ENCODE measurements around the gene RANBP1.
A peak's percentile ranks its signal among the peaks of the same experiment; 100 is the strongest.

The RANBP1 gene

DNA sequence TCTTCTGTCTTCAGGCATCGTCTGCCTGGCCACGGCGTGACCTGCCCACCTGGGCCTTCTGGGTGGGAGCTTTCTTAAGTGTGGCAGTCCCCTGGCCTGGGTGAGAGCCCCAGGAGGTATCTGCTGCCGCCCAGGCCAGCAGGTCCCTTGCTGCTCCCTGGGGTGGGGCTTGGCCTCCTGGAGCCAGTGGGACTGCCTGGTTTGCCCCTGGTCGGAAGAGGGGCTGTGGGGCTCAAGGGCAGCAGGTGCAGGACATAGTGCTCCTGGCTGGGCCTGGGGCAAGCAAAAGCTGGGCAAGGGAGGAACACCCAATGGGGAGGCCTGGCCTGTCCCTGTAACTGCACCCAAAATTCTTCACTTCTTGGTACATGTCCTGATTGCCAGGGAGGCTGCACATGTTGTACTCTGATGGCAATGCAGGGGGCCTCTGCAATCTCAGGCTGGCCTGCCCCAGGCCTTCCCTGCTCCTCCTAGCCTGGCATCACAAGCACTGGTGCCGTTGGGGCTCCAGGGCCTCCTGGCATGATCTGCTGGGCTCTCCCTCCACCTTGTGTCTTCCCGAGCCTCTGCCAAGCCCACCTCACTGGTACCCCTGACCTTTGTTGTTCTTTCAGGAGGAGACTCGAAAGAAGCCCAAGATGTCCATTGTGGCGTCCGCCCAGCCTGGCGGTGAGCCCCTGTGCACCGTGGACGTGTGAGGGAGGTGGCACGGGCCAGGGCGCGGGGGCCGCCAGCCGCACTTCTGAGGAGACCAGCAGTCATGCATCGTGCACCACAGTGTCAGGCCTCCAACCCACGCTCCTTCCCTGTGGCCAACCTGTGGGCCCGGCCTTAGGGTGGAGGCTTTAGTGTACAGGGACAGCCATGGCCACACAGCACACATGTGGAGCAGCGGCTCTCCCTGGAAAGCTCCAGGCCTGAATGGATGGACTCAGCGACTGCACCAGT lies 6.2 kb upstream of the RANBP1 start:
- TF ChIP-seq CTCF (IDR thresholded peaks at IDR 0.05; ENCODE audit: insufficient read depth, low read length, missing control alignments), result no peak
- DNase-seq (ENCODE audit: low read depth, low spot score), result no peak
- ChIA-PET CTCF (interaction anchor here (0.9 to 1.1 kb wide), 3 partner anchors 8 to 26 kb away, joined by 3 to 7 read pairs (median 3); no protein-coding TSS in a partner anchor), POLR2A (interaction anchor here (1.4 kb wide), 1 partner anchor 30 kb away, joined by 3 read pairs; the partner anchor contains the start of gene DGCR8)
- no peak overlapping the region for H3K4me3 ChIP-seq (ENCODE audit: low read depth, low read length)

DNA sequence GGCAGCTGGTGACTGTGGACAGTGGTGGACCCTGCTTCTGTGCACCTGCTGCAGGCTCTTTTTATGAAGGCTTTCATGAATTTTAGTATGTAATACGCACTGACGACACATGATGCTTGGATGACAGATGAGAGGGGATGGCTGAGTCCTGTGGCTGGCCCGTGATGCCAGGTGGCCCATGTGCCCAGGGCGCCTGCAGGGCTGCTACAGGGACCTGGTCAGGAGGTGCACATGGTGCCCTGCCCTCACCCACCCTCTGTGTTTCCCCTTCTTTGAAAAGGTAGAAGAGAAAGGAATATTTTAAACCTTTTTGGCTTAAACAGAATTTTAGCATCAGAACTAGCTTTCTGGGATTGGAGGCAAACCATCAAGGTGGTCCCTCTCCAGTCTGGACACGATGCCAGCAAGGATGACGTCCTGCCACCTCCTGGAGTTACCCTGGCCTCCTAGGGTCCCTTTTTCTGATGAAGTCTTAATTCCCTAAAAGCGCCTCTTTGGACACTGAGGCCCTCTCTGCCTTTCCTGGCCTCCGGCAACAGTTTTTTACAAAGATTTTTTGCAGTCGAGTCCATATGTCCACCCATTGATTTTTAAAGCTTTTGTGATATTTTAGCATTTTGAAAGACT lies 5.4 kb upstream of the RANBP1 start:
- TF ChIP-seq CTCF (IDR thresholded peaks at IDR 0.05; ENCODE audit: insufficient read depth, low read length, missing control alignments), result no peak
- DNase-seq (ENCODE audit: low read depth, low spot score), result no peak
- no peak overlapping the region for H3K4me3 ChIP-seq (ENCODE audit: low read depth, low read length)
- POLR2A ChIA-PET, result interaction anchor here (1.4 kb wide), 1 partner anchor 31 kb away, joined by 3 read pairs; the partner anchor contains the start of gene DGCR8
- CTCF ChIA-PET, result interaction anchor here (0.7 to 1.4 kb wide), 6 partner anchors 9 to 140 kb away, joined by 3 to 7 read pairs (median 4); no protein-coding TSS in a partner anchor

GRCh38 chr22:20111045-20111688 lies 4.7 kb upstream of the RANBP1 start:
- DNase-seq (ENCODE audit: low read depth, low spot score), result no peak
- TF ChIP-seq CTCF (IDR thresholded peaks at IDR 0.05; ENCODE audit: insufficient read depth, low read length, missing control alignments), result peak; percentile 29
- ChIA-PET CTCF (interaction anchor here (0.7 to 1.4 kb wide), 6 partner anchors 10 to 141 kb away, joined by 3 to 7 read pairs (median 4); no protein-coding TSS in a partner anchor), POLR2A (interaction anchor here (1.4 kb wide), 1 partner anchor 31 kb away, joined by 3 read pairs; the partner anchor contains the start of gene DGCR8)
- no peak overlapping the region for H3K4me3 ChIP-seq (ENCODE audit: low read depth, low read length)

DNA sequence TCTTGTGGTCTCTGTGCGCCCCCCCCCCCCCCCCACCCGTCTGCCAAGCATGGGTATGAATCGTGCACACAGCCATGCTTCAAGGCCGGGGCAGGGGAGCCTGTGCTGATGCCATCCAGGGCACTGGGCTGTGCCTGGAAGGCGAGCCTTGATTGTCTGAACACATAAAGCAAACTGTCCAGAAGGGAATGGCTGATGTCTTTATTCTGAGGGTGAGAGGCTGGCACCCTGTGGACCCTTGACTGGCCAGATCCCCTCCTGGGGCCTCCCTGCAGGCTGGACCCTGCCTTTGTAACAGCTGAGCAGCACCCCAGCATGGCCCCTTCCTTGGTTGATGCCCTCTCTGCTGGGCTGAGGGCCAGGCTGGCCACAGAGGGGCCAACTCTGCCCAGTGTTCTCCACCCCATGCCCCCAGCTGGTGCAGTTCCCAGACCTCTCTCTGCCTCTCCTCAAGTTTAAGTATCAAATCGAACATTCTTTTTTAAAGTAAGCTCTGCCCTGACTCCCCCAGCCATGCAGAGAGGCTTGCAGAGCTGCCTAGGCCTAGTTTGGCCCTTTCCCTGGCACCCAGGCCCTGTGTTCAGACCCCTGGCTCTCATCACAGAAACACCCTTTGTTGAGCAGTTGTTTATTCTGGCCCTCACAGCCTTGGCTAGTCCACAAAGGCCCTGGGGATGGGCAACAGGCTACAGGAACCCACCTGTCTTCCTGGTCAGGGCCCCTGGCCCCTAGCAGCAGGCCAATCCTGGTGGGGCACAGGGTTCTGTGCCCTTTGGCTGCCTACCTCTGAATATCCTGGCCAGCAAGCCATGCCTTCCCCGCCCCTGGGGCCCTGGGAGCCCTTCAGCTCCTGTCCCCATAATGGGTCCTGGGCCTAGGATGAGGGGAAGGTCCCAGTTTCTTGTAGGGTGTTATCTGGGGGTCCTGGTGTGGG lies 3.9 kb upstream of the RANBP1 start:
- ChIA-PET POLR2A (no interaction called here), CTCF (interaction anchor here (1.4 kb wide), 1 partner anchor 18 kb away, joined by 4 read pairs; no protein-coding TSS in a partner anchor)
- TF ChIP-seq CTCF (IDR thresholded peaks at IDR 0.05; ENCODE audit: insufficient read depth, low read length, missing control alignments), result no peak
- H3K4me3 ChIP-seq (ENCODE audit: low read depth, low read length), result no peak overlapping the region
- no peak for DNase-seq (ENCODE audit: low read depth, low spot score)

- no peak for TF ChIP-seq CTCF (IDR thresholded peaks at IDR 0.05; ENCODE audit: insufficient read depth, low read length, missing control alignments)
- ChIA-PET POLR2A (no interaction called here), CTCF (no interaction called here)
- H3K4me3 ChIP-seq (ENCODE audit: low read depth, low read length), result no peak overlapping the region
- no peak for DNase-seq (ENCODE audit: low read depth, low spot score)
Observed at GRCh38 chr22:20112623-20113511, 3.0 kb upstream of the RANBP1 start.
